GM13976 (cell line): ENCODE data around the gene PTHLH.

ENCODE experiments used
- DNase-seq: peaks from one replicate; pipeline ENCODE4 v3.0.0; 2012; ENCODE audit warnings: low spot score
- CTCF ChIP-seq: IDR thresholded peaks from 2 replicates; pipeline ENCODE4 v1.5.1; 2012; ENCODE audit warnings: borderline replicate concordance, mild to moderate bottlenecking; ENCODE audit not compliant: insufficient read depth; ENCODE audit errors: extremely low read depth, missing control alignments, control extremely low read depth
- in situ Hi-C: fragments of 300-500 bp; cut with MboI; formaldehyde crosslinking; loops from one replicate; pipeline ENCODE4 v1.12.0; 2022; ENCODE audit warnings: low sequenced_read_pairs, mixed read lengths, inconsistent platforms; ENCODE audit not compliant: unreplicated experiment

Gene PTHLH

GRCh38 chr12:27982385-27982784 lies 9.9 kb upstream of the PTHLH start:
- in situ Hi-C loops = no loop called here
- no peak for TF ChIP-seq CTCF
- DNase-seq = no peak

GRCh38 chr12:27981874-27982273 lies 9.3 kb upstream of the PTHLH start:
- no peak for DNase-seq
- in situ Hi-C loops = no loop called here
- TF ChIP-seq CTCF = no peak

DNA sequence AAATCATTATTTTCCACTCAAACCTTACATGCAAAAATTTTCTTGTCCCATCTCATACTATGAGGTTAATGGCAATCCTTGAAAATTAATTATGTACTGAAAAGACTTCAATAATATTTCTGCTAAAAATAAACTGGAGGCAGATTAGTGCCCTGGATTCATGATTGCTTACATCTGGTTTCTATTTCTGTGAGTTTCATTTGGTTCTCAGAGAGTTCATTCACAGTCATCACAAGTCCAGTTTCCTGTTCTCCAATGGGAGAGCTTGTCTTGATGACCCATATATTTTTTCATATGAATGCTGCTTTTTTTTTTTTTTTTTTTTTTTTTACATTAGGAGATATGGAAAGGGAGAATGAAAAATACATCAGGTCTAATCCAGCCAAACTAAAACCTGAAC lies 6.6 kb upstream of the PTHLH start:
- no peak for DNase-seq
- in situ Hi-C loops = no loop called here
- TF ChIP-seq CTCF = no peak

DNA sequence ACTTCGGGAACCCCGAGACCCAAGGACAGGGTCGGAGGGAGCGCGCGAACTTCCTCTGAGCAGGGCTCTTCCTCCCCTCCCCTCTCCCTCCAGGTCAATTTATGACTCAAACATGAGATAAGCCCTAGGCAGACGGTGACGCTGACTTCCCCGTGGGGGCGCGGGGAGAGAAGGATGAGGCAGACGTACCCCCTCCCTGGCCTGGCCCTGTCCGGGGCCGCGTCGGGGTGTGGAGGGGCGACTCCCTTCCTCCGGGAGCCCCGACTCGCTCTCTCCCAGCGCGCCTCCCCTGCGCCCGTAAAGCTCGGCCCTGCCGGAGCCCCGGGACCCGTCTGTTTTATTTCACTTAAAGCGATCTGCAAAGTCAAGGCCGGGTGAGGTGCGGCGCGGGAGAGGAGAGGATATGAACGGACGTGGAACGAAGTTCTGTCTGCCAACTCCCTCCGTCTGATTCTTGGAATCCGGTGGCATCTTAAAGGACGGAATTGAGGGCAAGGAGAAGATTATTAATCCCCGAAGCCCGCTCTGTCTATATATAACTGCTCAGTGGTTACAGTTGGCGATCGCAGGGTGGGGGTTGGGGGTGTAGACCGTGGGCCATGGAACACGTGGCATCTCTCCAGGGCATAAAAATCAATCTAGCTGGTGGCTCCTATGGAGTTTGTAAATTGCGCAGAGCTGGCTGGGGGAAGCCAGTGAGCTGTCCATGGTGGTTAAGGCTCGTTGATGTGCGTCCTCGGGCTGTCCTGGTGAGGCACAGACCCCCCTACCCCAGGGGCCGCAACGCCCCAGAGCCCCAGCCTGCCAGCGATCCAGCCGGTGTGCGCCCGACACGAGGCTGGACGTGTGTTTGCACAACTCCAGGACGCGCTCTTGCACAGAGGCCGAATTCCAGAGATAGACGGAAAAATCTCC lies 2.9 kb upstream of the PTHLH start:
- TF ChIP-seq CTCF = no peak
- in situ Hi-C loops = no loop called here
- DNase-seq = peak; percentile 45

DNA sequence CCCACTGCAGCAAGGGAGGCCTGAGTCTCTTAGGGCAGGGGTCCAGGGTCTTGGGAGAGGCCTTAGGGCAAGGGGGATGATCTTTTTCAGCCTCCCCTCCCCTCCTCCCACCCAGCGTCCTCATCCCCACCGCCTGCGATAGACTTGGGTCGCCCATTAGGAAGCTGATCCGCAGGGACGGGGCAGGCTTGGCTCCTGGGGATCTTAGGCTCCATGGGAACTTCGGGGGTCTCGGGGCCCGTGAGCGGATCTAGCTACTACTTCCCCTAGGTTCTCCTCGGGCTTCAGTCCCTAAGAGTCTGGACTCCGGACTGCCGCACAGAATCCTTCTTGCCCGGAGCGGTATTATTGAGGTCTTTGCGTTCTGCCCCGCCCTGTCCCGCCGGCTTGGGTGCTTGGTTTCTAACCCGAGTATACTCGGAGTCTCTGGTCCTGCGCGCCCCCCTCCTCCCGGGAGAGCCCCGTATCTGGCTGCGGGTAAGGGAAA lies 2.2 kb upstream of the PTHLH start:
- DNase-seq = peak; percentile 29
- no peak for TF ChIP-seq CTCF
- in situ Hi-C loops = no loop called here

- no peak for DNase-seq
- in situ Hi-C loops = no loop called here
- no peak for TF ChIP-seq CTCF
These were observed 956 bp upstream of the PTHLH start for GRCh38 chr12:27973487-27973890.

DNA sequence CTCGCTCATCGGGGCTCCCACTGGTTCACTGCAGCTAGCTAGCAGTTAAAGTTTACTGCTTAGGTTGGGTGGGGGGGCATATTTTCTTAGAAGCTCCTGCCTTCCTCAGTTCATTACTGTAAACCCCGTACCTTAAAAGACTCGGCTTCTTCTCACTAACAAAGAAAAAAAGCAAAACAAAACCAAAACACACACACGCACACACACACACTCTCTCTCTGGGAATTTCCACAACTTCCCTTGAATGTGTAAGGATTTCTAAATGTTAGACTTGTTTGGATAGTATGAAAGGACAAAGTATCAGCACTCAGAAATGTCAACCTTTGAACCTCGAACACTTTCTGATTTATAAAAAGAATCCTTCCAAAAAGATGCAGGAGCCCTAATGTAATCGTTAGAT lies 927 bp downstream of the PTHLH start:
- DNase-seq = no peak
- in situ Hi-C loops = no loop called here
- TF ChIP-seq CTCF = no peak
